ENCODE results near the gene GLYATL2.

GLYATL2 gene

GRCh38 chr11:58830673-58831301 is 13.7 kb downstream of the GLYATL2 start:
- Histone ChIP-seq H3K4me1 (ENCODE audit: insufficient read depth, poor library complexity, severe bottlenecking) (peaks cover 8% of the 10 kb centered on the region), H3K36me3 (ENCODE audit: low read depth) (no peaks in the 10 kb centered on the region), H3K4me3 (ENCODE audit: severe bottlenecking) (no peak overlapping the region), H3K9me3 (ENCODE audit: severe bottlenecking) (no peaks in the 10 kb centered on the region), H3K27me3 (ENCODE audit: insufficient read depth, poor library complexity, severe bottlenecking) (no peaks in the 10 kb centered on the region), H3K27ac (ENCODE audit: poor library complexity, severe bottlenecking) (no peak overlapping the region)
- DNase-seq (ENCODE audit: low spot score) (no peak), ATAC-seq (ENCODE audit: low read depth) (no peak)
- no peak for TF ChIP-seq CTCF (IDR thresholded peaks at IDR 0.05; ENCODE audit: poor library complexity, severe bottlenecking)

- Histone ChIP-seq H3K4me3 (ENCODE audit: severe bottlenecking) (no peak overlapping the region), H3K27me3 (ENCODE audit: insufficient read depth, poor library complexity, severe bottlenecking) (no peaks in the 10 kb centered on the region), H3K36me3 (ENCODE audit: low read depth) (no peaks in the 10 kb centered on the region), H3K4me1 (ENCODE audit: insufficient read depth, poor library complexity, severe bottlenecking) (peaks cover 8% of the 10 kb centered on the region), H3K9me3 (ENCODE audit: severe bottlenecking) (no peaks in the 10 kb centered on the region), H3K27ac (ENCODE audit: poor library complexity, severe bottlenecking) (peak overlapping the region; percentile 25)
- ATAC-seq (ENCODE audit: low read depth) (peak; percentile 98), DNase-seq (ENCODE audit: low spot score) (no peak)
- TF ChIP-seq CTCF (IDR thresholded peaks at IDR 0.05; ENCODE audit: poor library complexity, severe bottlenecking) = peak; percentile 26
These were observed 14.7 kb downstream of the GLYATL2 start for GRCh38 chr11:58829786-58830185.

DNA sequence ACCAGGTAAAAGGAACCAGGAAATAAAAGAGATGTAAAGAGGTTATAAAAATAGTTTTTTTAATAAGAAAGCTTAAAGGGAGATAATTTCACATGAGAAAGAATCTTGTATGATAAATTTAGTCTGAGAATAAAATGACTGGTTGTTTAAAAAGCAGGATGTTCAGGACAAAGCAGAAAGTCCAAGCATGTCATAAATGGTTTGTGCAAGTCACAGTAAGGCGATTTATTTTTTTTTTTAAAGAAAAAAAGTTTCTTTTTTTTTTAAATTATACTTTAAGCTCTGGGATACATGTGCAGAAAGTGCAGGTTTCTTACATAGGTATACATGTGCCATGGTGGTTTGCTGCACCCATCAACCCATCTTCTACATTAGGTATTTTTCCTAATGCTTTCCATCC is 30.8 kb downstream of the GLYATL2 start:
- peaks cover 4% of the 10 kb centered on the region for H3K9me3 ChIP-seq (ENCODE audit: severe bottlenecking)
- no peak overlapping the region for H3K4me3 ChIP-seq (ENCODE audit: severe bottlenecking)
- ATAC-seq (ENCODE audit: low read depth) = no peak
- no peaks in the 10 kb centered on the region for H3K4me1 ChIP-seq (ENCODE audit: insufficient read depth, poor library complexity, severe bottlenecking)
- no peak overlapping the region for H3K27ac ChIP-seq (ENCODE audit: poor library complexity, severe bottlenecking)
- no peak for DNase-seq (ENCODE audit: low spot score)
- H3K27me3 ChIP-seq (ENCODE audit: insufficient read depth, poor library complexity, severe bottlenecking) = no peaks in the 10 kb centered on the region
- no peak for TF ChIP-seq CTCF (IDR thresholded peaks at IDR 0.05; ENCODE audit: poor library complexity, severe bottlenecking)
- no peaks in the 10 kb centered on the region for H3K36me3 ChIP-seq (ENCODE audit: low read depth)

- Histone ChIP-seq H3K9me3 (ENCODE audit: severe bottlenecking) (peaks cover 4% of the 10 kb centered on the region), H3K36me3 (ENCODE audit: low read depth) (no peaks in the 10 kb centered on the region), H3K4me1 (ENCODE audit: insufficient read depth, poor library complexity, severe bottlenecking) (no peaks in the 10 kb centered on the region), H3K27me3 (ENCODE audit: insufficient read depth, poor library complexity, severe bottlenecking) (no peaks in the 10 kb centered on the region), H3K27ac (ENCODE audit: poor library complexity, severe bottlenecking) (no peak overlapping the region), H3K4me3 (ENCODE audit: severe bottlenecking) (no peak overlapping the region)
- DNase-seq (ENCODE audit: low spot score) (no peak), ATAC-seq (ENCODE audit: low read depth) (no peak)
- no peak for TF ChIP-seq CTCF (IDR thresholded peaks at IDR 0.05; ENCODE audit: poor library complexity, severe bottlenecking)
These were observed 33.0 kb downstream of the GLYATL2 start for GRCh38 chr11:58811499-58811898.

- H3K4me3 ChIP-seq (ENCODE audit: severe bottlenecking) = no peak overlapping the region
- H3K4me1 ChIP-seq (ENCODE audit: insufficient read depth, poor library complexity, severe bottlenecking) = no peaks in the 10 kb centered on the region
- no peak for ATAC-seq (ENCODE audit: low read depth)
- H3K36me3 ChIP-seq (ENCODE audit: low read depth) = no peaks in the 10 kb centered on the region
- no peaks in the 10 kb centered on the region for H3K9me3 ChIP-seq (ENCODE audit: severe bottlenecking)
- no peaks in the 10 kb centered on the region for H3K27me3 ChIP-seq (ENCODE audit: insufficient read depth, poor library complexity, severe bottlenecking)
- no peak overlapping the region for H3K27ac ChIP-seq (ENCODE audit: poor library complexity, severe bottlenecking)
- no peak for TF ChIP-seq CTCF (IDR thresholded peaks at IDR 0.05; ENCODE audit: poor library complexity, severe bottlenecking)
- no peak for DNase-seq (ENCODE audit: low spot score)
These were observed 37.2 kb downstream of the GLYATL2 start for GRCh38 chr11:58807343-58807742.

Measured in RWPE2 (cell line).